Skeletal muscle satellite cell (primary cell): ENCODE measurements around the gene CACNB2.

Experiments
- H3K27me3 ChIP-seq: 2 replicates; pipeline ENCODE4 v1.7.0; 2013; ENCODE audit warnings: low read length; ENCODE audit not compliant: control insufficient read depth, insufficient read depth
- H3K36me3 ChIP-seq: 2 replicates; pipeline ENCODE4 v1.7.0; 2013; ENCODE audit warnings: mild to moderate bottlenecking, control low read depth, low read length; ENCODE audit not compliant: insufficient read depth
- H3K4me1 ChIP-seq: 2 replicates; pipeline ENCODE4 v1.7.0; 2013; ENCODE audit warnings: low read length; ENCODE audit not compliant: control insufficient read depth, insufficient read depth
- H3K4me2 ChIP-seq: 2 replicates; pipeline ENCODE4 v1.7.0; 2013; ENCODE audit warnings: mild to moderate bottlenecking, low read length
- H3K4me3 ChIP-seq: 2 replicates; pipeline ENCODE4 v1.7.0; 2013; ENCODE audit warnings: low read length
- H3K9ac ChIP-seq: 2 replicates; pipeline ENCODE4 v1.7.0; 2013; ENCODE audit warnings: mild to moderate bottlenecking, low read depth, low read length, moderate library complexity
- H3K9me3 ChIP-seq: replicated peaks from 2 replicates; pipeline ENCODE4 v1.7.0; 2013; ENCODE audit warnings: mild to moderate bottlenecking, control low read depth, low read length

The CACNB2 gene

DNA sequence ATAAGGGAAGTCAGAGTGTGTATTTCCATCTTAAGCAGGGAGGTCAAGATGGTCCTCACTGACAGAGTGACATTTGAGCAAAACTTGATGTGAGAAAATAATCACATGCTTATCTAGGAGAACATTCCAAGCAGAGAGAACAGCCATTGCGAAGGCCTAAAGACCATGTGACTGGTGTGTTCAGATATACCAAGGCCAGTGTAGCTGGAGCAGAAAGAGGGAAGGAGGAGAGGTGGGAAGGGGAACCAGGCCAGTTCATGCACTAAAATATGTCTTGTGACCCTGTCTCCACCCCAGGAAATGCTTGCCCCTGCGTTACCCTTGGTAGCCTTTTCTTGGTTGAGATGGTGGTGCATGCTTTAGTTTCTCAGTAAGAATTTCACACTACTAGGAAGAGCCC is 77.4 kb downstream of the CACNB2 start:
- H3K4me3 ChIP-seq: no peak overlapping the region

GRCh38 chr10:18219146-18219545 is 78.9 kb downstream of the CACNB2 start:
- H3K4me1 ChIP-seq: no peaks in the 10 kb centered on the region
- no peak overlapping the region for H3K4me3 ChIP-seq
- H3K36me3 ChIP-seq: no peaks in the 10 kb centered on the region
- H3K9ac ChIP-seq: no peak overlapping the region
- no peaks in the 10 kb centered on the region for H3K9me3 ChIP-seq
- no peaks in the 10 kb centered on the region for H3K27me3 ChIP-seq
- H3K4me2 ChIP-seq: no peak overlapping the region

More for the DNA sequence above, 77.4 kb downstream of the CACNB2 start:
- no peaks in the 10 kb centered on the region for H3K36me3 ChIP-seq
- H3K27me3 ChIP-seq: no peaks in the 10 kb centered on the region
- no peaks in the 10 kb centered on the region for H3K4me1 ChIP-seq
- H3K9ac ChIP-seq: no peak overlapping the region
- H3K9me3 ChIP-seq: no peaks in the 10 kb centered on the region
- H3K4me2 ChIP-seq: no peak overlapping the region

DNA sequence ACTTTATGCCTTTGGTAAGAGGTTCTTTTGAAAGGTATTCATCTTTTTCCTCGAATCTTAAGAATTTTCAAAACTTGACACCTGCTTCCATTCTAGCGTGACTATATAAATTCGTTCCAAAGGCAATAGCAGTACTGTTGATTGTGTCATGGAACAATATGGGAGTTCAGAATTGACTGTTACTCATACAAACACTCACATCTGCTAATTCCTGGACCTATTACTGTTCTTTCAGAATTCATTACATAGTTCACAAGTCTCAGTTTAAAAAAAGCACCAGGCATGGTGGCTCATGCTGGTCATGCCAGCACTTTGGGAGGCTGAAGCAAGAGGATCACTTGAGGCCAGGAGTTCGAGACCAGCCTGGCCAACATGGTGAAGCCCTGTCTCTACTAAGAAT is 80.9 kb downstream of the CACNB2 start:
- no peak overlapping the region for H3K4me3 ChIP-seq
- no peaks in the 10 kb centered on the region for H3K9me3 ChIP-seq
- H3K27me3 ChIP-seq: no peaks in the 10 kb centered on the region
- no peaks in the 10 kb centered on the region for H3K4me1 ChIP-seq
- H3K4me2 ChIP-seq: no peak overlapping the region
- H3K36me3 ChIP-seq: no peaks in the 10 kb centered on the region
- no peak overlapping the region for H3K9ac ChIP-seq

- Histone ChIP-seq H3K4me2 (no peak overlapping the region), H3K9me3 (no peaks in the 10 kb centered on the region), H3K9ac (no peak overlapping the region), H3K4me1 (no peaks in the 10 kb centered on the region), H3K36me3 (no peaks in the 10 kb centered on the region), H3K27me3 (no peaks in the 10 kb centered on the region), H3K4me3 (no peak overlapping the region)
These were observed 81.7 kb downstream of the CACNB2 start for GRCh38 chr10:18221882-18222281.

GRCh38 chr10:18222866-18223265 is 82.6 kb downstream of the CACNB2 start:
- Histone ChIP-seq H3K4me3 (no peak overlapping the region), H3K36me3 (no peaks in the 10 kb centered on the region), H3K27me3 (no peaks in the 10 kb centered on the region), H3K9me3 (no peaks in the 10 kb centered on the region), H3K4me2 (no peak overlapping the region), H3K4me1 (no peaks in the 10 kb centered on the region), H3K9ac (no peak overlapping the region)

DNA sequence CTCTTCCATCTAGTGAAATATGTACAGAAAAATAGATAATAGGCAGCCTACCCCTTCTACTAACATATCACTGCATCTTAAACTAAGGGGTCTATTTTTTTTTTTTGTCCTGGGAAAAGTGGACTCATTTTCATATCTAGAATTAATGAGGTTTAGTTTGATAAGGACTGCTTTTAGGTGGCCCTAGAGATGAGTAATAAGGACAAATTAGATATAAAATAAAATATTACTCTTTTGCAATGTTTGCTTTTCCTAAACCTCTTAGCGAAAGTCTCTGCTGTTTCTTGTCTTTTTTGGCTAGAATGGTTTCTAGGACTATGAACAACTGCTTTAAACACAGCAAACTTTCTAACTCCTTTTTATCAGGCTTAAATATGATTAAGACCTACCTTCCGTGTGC is 83.7 kb downstream of the CACNB2 start:
- Histone ChIP-seq H3K9me3 (no peaks in the 10 kb centered on the region), H3K4me1 (peaks cover 2% of the 10 kb centered on the region), H3K4me3 (no peak overlapping the region), H3K27me3 (no peaks in the 10 kb centered on the region), H3K4me2 (no peak overlapping the region), H3K36me3 (no peaks in the 10 kb centered on the region), H3K9ac (no peak overlapping the region)

- Histone ChIP-seq H3K9ac (no peak overlapping the region), H3K4me1 (peaks cover 11% of the 10 kb centered on the region), H3K4me2 (no peak overlapping the region), H3K9me3 (no peaks in the 10 kb centered on the region), H3K36me3 (no peaks in the 10 kb centered on the region), H3K27me3 (no peaks in the 10 kb centered on the region), H3K4me3 (no peak overlapping the region)
These were observed 84.6 kb downstream of the CACNB2 start for GRCh38 chr10:18224626-18225445.

DNA sequence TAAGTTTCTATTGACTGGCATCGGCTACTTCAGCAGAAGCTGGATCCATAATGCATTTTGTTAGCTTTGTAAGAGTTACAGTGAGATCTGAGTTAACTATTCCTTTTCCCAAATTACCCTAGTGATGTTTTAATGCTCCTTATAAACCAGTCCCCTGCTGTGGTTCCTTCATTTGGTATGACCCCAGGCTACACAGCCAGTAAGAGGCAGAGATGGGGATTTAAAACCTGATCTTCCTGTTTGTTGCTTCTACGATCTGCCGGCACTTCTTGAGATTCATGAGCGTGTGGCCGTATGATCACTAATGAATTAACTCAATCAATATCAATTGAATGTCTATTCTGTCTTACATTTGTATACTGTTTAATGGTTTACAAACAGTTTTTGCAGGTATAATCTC is 86.1 kb downstream of the CACNB2 start:
- H3K4me2 ChIP-seq: no peak overlapping the region
- H3K4me3 ChIP-seq: no peak overlapping the region
- H3K27me3 ChIP-seq: no peaks in the 10 kb centered on the region
- H3K9ac ChIP-seq: no peak overlapping the region
- H3K4me1 ChIP-seq: peaks cover 25% of the 10 kb centered on the region
- H3K36me3 ChIP-seq: no peaks in the 10 kb centered on the region
- H3K9me3 ChIP-seq: no peaks in the 10 kb centered on the region

- no peak overlapping the region for H3K4me2 ChIP-seq
- no peaks in the 10 kb centered on the region for H3K36me3 ChIP-seq
- H3K9me3 ChIP-seq: no peaks in the 10 kb centered on the region
- peaks cover 31% of the 10 kb centered on the region for H3K4me1 ChIP-seq
- no peak overlapping the region for H3K4me3 ChIP-seq
- H3K27me3 ChIP-seq: no peaks in the 10 kb centered on the region
- peak overlapping the region; percentile 22 for H3K9ac ChIP-seq
These were observed 89.6 kb downstream of the CACNB2 start for GRCh38 chr10:18229826-18230225.

GRCh38 chr10:18230794-18231193 is 90.6 kb downstream of the CACNB2 start:
- Histone ChIP-seq H3K4me2 (no peak overlapping the region), H3K27me3 (no peaks in the 10 kb centered on the region), H3K4me3 (no peak overlapping the region), H3K4me1 (peaks cover 31% of the 10 kb centered on the region), H3K9me3 (no peaks in the 10 kb centered on the region), H3K36me3 (no peaks in the 10 kb centered on the region), H3K9ac (peak overlapping the region; percentile 6)

- no peaks in the 10 kb centered on the region for H3K36me3 ChIP-seq
- H3K27me3 ChIP-seq: no peaks in the 10 kb centered on the region
- no peak overlapping the region for H3K4me2 ChIP-seq
- no peaks in the 10 kb centered on the region for H3K9me3 ChIP-seq
- peaks cover 31% of the 10 kb centered on the region for H3K4me1 ChIP-seq
- no peak overlapping the region for H3K9ac ChIP-seq
- no peak overlapping the region for H3K4me3 ChIP-seq
These were observed 91.3 kb downstream of the CACNB2 start for GRCh38 chr10:18231480-18231879.

GRCh38 chr10:18233775-18234174 is 93.6 kb downstream of the CACNB2 start:
- H3K4me3 ChIP-seq: no peak overlapping the region
- H3K27me3 ChIP-seq: peaks cover 6% of the 10 kb centered on the region
- no peaks in the 10 kb centered on the region for H3K36me3 ChIP-seq
- H3K9me3 ChIP-seq: no peaks in the 10 kb centered on the region
- H3K4me2 ChIP-seq: no peak overlapping the region
- no peak overlapping the region for H3K9ac ChIP-seq
- peaks cover 31% of the 10 kb centered on the region for H3K4me1 ChIP-seq
